NCI-H2196 (cell line): ENCODE results near the gene SV2A.
"Not testable (repeated sequence)": the region's sequence is repeated elsewhere in the genome, so short reads cannot be mapped to it uniquely, and the experiment has no call there.

Experiments
- DNase-seq: peaks from one replicate; lab custom pipeline; 2025; ENCODE audit not compliant: unreplicated experiment; lab: John Stamatoyannopoulos, UW

The SV2A gene

GRCh38 chr1:149887456-149888246, 30.0 kb downstream of the SV2A start:
- DNase-seq: peak; percentile 93

GRCh38 chr1:149887196-149887455, 30.5 kb downstream of the SV2A start:
- not testable (repeated sequence) for DNase-seq

GRCh38 chr1:149886396-149887195, 31.0 kb downstream of the SV2A start:
- DNase-seq: peak; percentile 97

- DNase-seq: not testable (repeated sequence)
These were observed 31.6 kb downstream of the SV2A start for GRCh38 chr1:149886121-149886395.

- peak; percentile 91 for DNase-seq
These were observed 32.1 kb downstream of the SV2A start for GRCh38 chr1:149885339-149886120.

- peak; percentile 33 for DNase-seq
These were observed 33.0 kb downstream of the SV2A start for GRCh38 chr1:149884433-149885338.

- no peak for DNase-seq
These were observed 33.9 kb downstream of the SV2A start for GRCh38 chr1:149883598-149884247.

GRCh38 chr1:149881876-149882275, 35.8 kb downstream of the SV2A start:
- DNase-seq: no peak

GRCh38 chr1:149879556-149879955, 38.1 kb downstream of the SV2A start:
- no peak for DNase-seq

- no peak for DNase-seq
These were observed 40.3 kb downstream of the SV2A start for GRCh38 chr1:149877211-149877946.

GRCh38 chr1:149873060-149873459, 44.6 kb downstream of the SV2A start:
- not testable (repeated sequence) for DNase-seq

GRCh38 chr1:149866887-149867286, 50.8 kb downstream of the SV2A start:
- not testable (repeated sequence) for DNase-seq

GRCh38 chr1:149861497-149862054, 56.1 kb downstream of the SV2A start:
- not testable (repeated sequence) for DNase-seq

GRCh38 chr1:149860684-149861496, 56.8 kb downstream of the SV2A start:
- DNase-seq: not testable (repeated sequence)

- not testable (repeated sequence) for DNase-seq
These were observed 57.4 kb downstream of the SV2A start for GRCh38 chr1:149860271-149860670.
